Dedifferentiated amniotic fluid mesenchymal stem cell (primary cell): ENCODE data around the gene GLOD5.

ENCODE experiments used
- DNase-seq: peaks from one replicate; pipeline ENCODE4 v3.0.0-alpha.2; 2016; ENCODE audit errors: extremely low spot score

GLOD5 gene

GRCh38 chrX:48753708-48754228, 7.8 kb upstream of the GLOD5 start:
- no peak for DNase-seq

- no peak for DNase-seq
Observed at GRCh38 chrX:48754238-48754637, 7.3 kb upstream of the GLOD5 start.

GRCh38 chrX:48769230-48769629, 7.7 kb downstream of the GLOD5 start:
- DNase-seq: no peak

GRCh38 chrX:48770296-48770695, 8.7 kb downstream of the GLOD5 start:
- DNase-seq: no peak

GRCh38 chrX:48772602-48773001, 11.1 kb downstream of the GLOD5 start:
- no peak for DNase-seq

- no peak for DNase-seq
Observed at GRCh38 chrX:48776818-48777439, 15.4 kb downstream of the GLOD5 start.

GRCh38 chrX:48779399-48779798, 17.9 kb downstream of the GLOD5 start:
- no peak for DNase-seq

GRCh38 chrX:48781705-48782104, 20.2 kb downstream of the GLOD5 start:
- DNase-seq: no peak

- DNase-seq: no peak
Observed at GRCh38 chrX:48782216-48782615, 20.7 kb downstream of the GLOD5 start.

GRCh38 chrX:48782795-48783194, 21.2 kb downstream of the GLOD5 start:
- DNase-seq: no peak

- no peak for DNase-seq
Observed at GRCh38 chrX:48784726-48785125, 23.2 kb downstream of the GLOD5 start.

GRCh38 chrX:48785186-48785539, 23.6 kb downstream of the GLOD5 start:
- DNase-seq: no peak

- no peak for DNase-seq
Observed at GRCh38 chrX:48785540-48786214, 24.1 kb downstream of the GLOD5 start.

GRCh38 chrX:48786341-48786800, 24.8 kb downstream of the GLOD5 start, which contains the start of gene GATA1:
TSS of gene GATA1 (plus strand) at chrX:48786590. CDS start at chrX:48791110, 4,520 bp downstream.
- DNase-seq: no peak

GRCh38 chrX:48786825-48787504, 25.4 kb downstream of the GLOD5 start:
- DNase-seq: no peak

- DNase-seq: no peak
Observed at GRCh38 chrX:48787505-48788443, 26.2 kb downstream of the GLOD5 start.

- DNase-seq: no peak
Observed at GRCh38 chrX:48789366-48790220, 28.0 kb downstream of the GLOD5 start.

GRCh38 chrX:48790477-48790876, 28.9 kb downstream of the GLOD5 start:
- DNase-seq: no peak

- DNase-seq: no peak
Observed at GRCh38 chrX:48791063-48791820, 29.7 kb downstream of the GLOD5 start.

GRCh38 chrX:48792219-48792618, 30.7 kb downstream of the GLOD5 start:
- no peak for DNase-seq
